GM19239 (cell line): ENCODE results near the gene BCAS3.
"Not testable (repeated sequence)": the region's sequence is repeated elsewhere in the genome, so short reads cannot be mapped to it uniquely, and the experiment has no call there.

Source experiments
- DNase-seq: peaks from one replicate; pipeline ENCODE4 v3.0.0; 2011; ENCODE audit warnings: low spot score; ENCODE audit not compliant: insufficient read length
- FAIRE-seq: peaks from 2 replicates; lab custom pipeline; 2011; peaks lifted over from hg19 to GRCh38; lab: Jason Lieb, UNC

The BCAS3 gene

DNA sequence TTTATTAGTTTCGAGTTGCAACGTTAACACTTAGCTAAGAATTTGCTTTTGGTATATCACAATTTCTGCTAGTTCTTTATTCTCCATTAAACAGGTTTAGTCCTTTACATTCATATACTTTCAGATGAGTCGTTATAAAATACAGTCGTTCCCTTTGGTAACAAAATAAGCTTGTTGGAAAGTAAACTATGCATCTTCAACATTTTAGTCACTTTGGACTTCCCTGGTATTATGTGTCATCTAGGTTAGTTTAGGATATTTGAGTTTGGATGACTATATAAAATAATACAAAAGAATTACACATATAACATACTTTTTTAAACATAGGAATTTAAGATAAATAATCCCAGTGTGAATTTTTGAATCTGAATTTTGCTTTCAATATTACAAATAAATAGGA lies 351.5 kb downstream of the BCAS3 start:
- FAIRE-seq (no peak), DNase-seq (no peak)

- FAIRE-seq = no peak
- DNase-seq = no peak
Measured at GRCh38 chr17:61040666-61041065, 363.0 kb downstream of the BCAS3 start.

DNA sequence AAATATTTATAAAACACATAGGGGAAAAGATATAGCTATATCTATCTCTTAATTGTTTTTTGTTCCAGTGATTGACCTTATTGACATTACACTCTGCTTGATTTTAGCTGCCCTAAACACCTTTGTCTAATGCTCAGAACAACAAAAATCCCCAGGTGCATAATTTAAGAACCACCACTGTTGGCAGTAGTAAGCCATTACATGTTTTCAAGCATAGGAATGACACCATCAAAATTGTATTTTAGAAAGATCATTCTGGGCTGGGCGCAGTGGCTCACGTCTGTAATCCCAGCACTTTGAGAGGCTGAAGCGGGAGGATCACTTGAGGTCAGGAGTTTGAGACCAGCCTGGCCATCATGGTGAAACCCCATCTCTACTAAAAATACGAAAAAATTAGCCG lies 364.7 kb downstream of the BCAS3 start:
- DNase-seq, FAIRE-seq: not testable (repeated sequence)

DNA sequence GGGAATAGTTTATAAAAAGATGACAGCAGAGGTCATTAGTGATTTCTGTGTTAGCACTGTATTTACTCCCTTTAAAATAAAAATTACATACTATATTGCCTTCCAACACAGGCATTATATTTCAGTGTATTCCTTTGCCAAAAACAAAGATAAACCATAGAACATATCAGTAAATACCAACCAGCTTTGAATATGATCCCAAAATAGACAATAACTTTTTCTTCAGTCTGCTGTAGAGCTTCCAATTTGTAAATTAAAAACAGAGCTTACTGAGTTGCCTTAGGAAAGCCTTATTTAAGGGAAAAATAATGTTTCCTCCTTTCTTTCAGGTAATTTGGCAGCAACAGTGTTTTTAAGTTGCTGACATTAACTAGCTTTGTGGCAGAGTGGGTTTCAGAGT lies 369.9 kb downstream of the BCAS3 start:
- FAIRE-seq (no peak), DNase-seq (no peak)

GRCh38 chr17:61048376-61049106 lies 370.9 kb downstream of the BCAS3 start:
- FAIRE-seq (peak; percentile 45), DNase-seq (no peak)

- FAIRE-seq (no peak), DNase-seq (no peak)
Measured at GRCh38 chr17:61053469-61053868, 375.8 kb downstream of the BCAS3 start.

GRCh38 chr17:61054436-61054835 lies 376.8 kb downstream of the BCAS3 start:
- DNase-seq (no peak), FAIRE-seq (no peak)

DNA sequence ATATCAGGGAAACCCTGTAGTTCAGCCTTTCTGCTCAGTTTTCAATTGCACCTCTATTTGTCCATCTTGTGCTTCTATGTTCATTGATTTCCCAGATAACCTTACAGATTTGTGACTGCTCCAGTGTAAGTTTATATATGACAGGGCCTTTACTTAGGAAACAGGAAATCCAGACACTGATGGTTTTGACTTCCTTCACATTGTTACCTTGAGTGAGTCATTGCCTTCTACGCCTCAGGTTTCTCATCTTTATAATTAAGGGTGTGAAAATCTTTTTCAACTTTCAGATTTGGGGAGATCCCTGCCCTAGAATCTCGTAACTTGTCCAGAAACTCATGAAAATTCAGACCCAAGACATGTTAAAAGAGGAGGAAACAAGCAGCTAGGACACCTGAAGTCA lies 379.6 kb downstream of the BCAS3 start:
- peak; percentile 66 for FAIRE-seq
- no peak for DNase-seq

- DNase-seq (no peak), FAIRE-seq (no peak)
Measured at GRCh38 chr17:61058066-61058465, 380.4 kb downstream of the BCAS3 start.

GRCh38 chr17:61063528-61063927 lies 385.9 kb downstream of the BCAS3 start:
- peak; percentile 90 for FAIRE-seq
- DNase-seq = no peak

DNA sequence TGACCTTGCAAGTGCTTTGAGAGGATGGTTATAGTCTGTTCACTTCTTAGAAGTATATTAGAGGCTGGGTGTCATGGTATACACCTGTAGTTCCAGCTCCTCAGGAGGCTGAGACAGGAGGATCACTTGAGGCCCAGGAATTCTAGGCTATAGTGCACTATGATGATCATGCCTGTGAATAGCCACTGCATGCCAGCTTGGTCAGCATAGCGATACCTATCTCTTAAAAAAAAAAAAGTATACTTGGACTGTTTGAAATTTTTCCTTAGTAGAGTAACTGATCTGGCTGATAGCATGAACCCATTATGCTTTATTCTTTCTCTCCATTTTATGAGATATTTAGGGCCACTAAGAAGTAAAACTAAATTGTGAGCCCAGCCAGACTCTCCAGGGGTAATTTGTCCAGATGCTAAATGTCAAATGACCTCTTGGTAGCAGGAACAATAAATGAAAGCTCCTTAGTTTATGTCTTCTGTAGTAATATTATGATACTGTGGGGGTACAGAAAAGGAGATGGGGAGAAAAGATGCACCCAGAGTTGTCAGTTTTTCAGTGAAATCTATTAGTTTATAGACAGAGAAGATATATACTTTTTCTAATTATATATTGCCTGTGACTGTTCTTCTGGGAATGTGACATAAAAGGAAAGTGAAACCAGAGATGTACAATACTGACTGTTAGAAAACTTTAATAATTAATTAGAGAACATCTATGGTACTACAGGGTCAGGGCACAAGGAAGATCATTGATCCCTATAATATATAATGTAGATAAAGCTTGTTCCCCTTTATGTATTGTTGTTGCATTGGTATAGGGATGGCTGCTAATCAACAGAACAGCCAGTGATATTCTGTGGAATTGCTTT lies 386.7 kb downstream of the BCAS3 start:
- peak; percentile 4 for FAIRE-seq
- no peak for DNase-seq

DNA sequence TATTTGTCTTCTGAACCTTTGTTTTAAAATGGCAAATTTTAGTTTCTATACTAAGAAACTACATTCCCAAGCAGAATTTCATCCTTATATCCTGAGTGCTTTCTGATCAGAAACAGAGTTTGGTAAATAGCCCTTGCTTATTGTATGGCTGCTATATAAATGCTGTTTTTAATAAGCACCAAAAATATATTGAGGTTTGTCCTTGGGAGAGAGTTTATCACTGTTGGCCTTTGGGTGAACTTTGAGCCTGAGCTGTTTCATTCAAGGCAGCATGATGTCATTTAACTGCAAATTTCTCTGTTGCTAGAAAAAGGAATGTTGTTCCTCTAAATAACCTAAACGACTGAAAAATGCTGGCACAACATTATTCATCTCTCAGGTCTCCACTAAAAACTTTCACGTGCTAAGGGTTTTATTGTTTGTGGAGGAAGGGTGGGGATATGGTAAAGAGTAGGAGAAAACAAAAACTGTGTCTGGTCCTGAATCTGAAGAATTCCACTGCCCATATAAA lies 387.7 kb downstream of the BCAS3 start:
- FAIRE-seq = peak; percentile 77

GRCh38 chr17:61066062-61066461 lies 388.4 kb downstream of the BCAS3 start:
- FAIRE-seq (peak; percentile 68), DNase-seq (no peak)

More for the DNA sequence above, 387.7 kb downstream of the BCAS3 start:
- DNase-seq = no peak

DNA sequence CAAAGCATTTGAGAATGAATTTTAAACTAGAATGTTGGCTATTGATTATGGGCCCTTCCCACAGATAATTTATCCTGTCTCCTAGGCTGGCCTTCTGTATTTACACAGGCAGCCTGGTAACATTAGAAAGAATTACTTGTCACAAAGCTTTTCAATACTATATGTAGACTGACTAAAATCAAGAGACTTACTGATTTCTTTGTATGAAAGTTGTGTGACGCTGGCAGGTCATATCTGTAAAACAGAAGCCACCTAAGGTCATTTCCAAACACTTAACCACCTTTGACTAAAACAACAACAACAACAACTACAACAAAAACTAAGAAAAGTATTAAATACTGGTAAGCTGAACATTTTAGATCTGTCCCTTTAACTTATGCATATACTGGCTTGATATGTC lies 393.0 kb downstream of the BCAS3 start:
- FAIRE-seq (no peak), DNase-seq (no peak)

DNA sequence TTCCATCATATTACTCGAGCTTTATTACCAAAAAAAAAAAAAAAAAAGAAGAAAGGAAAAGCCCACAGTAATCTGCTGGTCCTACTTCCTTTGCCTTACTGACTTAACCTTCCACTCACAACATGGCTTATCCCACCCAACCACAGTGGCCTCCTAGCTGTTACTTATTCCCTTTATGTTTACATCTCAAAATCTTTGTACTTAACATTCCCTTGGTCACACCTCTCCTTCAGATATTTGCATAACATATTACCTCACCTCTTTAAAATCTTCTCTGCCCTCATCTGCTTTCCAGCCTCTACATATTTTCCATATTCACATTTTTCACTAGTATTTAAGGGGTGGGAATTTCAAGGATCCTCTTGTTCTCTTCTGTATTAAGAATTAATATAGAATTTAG lies 395.0 kb downstream of the BCAS3 start:
- no peak for DNase-seq
- no peak for FAIRE-seq

DNA sequence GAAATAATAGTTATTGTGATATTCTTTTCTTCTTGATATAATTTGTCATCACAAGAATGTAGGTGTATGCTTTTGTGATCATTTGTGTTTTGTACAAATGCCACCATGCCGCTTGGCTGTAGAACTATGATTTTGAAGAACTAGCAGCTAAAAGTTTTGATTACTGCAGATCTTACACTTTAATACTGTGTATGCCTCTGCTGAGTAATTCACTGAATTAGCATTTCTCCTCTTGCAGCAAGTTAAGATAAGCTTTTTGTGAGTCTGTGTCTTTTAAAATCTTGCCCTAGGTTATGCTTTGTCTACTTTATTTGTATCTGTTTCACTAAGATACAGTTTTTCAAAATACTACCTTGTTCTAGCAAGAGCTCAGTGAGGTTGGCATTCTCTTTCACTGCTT lies 395.5 kb downstream of the BCAS3 start:
- no peak for FAIRE-seq
- no peak for DNase-seq

- FAIRE-seq (no peak), DNase-seq (no peak)
Measured at GRCh38 chr17:61073799-61074513, 396.3 kb downstream of the BCAS3 start.

- no peak for DNase-seq
- FAIRE-seq = no peak
Measured at GRCh38 chr17:61075988-61076387, 398.3 kb downstream of the BCAS3 start.

DNA sequence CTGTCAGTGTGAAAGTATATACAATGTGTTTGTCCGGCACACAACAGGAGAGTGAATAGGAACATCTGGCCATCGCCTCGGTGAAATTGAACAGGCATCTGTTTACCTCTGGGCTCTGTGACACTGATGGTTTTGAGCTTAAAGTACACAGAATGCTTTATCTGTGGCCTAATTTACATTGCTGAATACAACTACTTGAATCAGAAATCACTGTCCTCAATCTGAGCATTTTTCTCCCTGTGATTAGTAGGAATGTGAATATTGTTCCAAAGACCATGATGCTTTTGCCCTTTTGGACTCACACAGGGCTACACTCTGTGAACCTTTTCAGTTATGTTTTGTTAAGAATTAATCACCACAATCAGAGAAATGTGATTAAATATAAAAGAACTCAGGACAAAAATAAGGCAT lies 399.0 kb downstream of the BCAS3 start:
- no peak for DNase-seq

DNA sequence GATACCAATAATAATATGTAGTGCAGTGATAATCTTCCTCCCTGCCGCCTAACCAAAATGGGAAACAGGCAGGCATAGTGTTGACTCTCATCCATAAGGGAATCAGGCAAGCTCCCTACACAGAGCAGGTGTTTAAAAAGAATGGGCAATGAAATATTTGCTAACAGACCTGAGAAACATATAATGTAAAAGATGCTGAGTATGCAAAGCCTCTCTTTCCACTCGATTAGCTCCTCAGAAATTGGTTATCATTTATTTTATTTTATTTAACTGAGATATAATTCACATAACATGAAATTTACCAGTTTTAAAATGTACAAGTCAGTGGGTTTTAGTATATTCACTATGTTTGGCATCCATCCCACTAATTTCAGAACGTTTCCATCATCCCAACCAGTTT lies 404.3 kb downstream of the BCAS3 start:
- DNase-seq (no peak), FAIRE-seq (no peak)

More for the DNA sequence above, 399.0 kb downstream of the BCAS3 start:
- no peak for FAIRE-seq

GRCh38 chr17:61084260-61084659 lies 406.6 kb downstream of the BCAS3 start:
- no peak for FAIRE-seq
- DNase-seq = no peak
